Fibroblast of upper back skin (primary cell): ENCODE measurements around the gene IGFL1.
"Not testable (repeated sequence)": the region's sequence is repeated elsewhere in the genome, so short reads cannot be mapped to it uniquely, and the experiment has no call there.

ENCODE experiments used
- DNase-seq: peaks from one replicate; pipeline ENCODE4 v3.0.0-alpha.2; 2013

The IGFL1 gene

DNA sequence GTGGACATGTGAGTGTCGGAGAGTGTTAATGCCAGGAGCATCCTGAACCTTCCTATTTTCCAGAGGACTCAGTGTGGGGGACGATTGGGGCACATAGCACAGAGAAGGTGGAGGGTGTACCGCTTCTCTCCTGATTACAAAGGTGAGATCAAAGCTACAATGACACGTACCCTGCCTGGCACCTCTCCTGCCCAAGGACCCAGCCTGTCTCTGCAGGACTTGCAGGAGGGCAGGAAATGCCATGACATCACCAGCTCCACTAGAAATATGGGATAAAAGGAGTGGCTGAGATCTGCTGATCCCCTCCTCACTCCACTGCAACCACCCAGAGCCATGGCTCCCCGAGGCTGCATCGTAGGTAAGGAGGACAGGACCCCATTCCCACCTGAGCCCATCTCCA, at the start of gene IGFL1:
Gene IGFL1 (plus strand): TSS at position 301 of the 400 bp plus-strand sequence. CDS start 33 bp downstream, at position 334.
- no peak for DNase-seq

- DNase-seq, result peak; percentile 58
These were observed 48.7 kb upstream of the IGFL1 start for GRCh38 chr19:46180701-46181387.

DNA sequence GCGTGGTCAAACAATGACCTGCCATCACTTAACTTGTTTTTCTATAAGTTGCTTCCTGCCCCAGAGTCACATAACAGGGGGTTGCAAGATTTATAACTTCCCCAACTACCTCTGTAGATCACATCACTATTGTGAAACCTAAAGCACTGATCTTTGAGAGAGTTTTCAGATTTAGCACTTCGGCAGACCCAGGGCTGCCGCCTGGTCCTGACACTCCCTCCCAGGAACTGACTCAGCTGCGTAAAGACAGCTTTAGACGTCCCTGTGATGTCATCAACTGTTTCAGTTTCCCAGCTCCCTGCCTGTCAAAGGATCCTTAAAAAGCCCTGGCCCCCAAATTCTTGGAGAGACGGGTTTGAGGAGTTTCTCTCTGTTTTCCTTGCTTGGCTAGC, 48.2 kb upstream of the IGFL1 start:
- DNase-seq, result peak; percentile 49

DNA sequence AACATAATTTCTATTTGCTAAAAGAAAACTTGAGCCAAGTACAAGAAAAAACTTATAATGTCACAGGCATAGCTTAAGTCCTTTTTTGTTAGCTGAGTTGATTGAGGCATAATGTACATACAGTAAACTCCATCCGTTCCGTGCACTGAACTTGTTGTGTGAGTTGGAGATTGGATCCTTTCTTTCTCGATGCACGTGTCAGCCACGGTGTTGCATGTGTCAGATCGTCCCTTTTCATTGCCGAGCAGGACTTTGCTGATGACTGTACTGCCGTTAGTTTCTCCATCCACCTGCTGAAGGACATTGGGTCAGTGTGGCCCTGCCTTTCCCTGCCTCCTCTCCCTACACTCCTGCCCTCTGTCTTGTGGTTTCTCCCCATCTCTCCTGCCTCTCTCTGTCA, 47.1 kb upstream of the IGFL1 start:
- DNase-seq, result no peak

DNA sequence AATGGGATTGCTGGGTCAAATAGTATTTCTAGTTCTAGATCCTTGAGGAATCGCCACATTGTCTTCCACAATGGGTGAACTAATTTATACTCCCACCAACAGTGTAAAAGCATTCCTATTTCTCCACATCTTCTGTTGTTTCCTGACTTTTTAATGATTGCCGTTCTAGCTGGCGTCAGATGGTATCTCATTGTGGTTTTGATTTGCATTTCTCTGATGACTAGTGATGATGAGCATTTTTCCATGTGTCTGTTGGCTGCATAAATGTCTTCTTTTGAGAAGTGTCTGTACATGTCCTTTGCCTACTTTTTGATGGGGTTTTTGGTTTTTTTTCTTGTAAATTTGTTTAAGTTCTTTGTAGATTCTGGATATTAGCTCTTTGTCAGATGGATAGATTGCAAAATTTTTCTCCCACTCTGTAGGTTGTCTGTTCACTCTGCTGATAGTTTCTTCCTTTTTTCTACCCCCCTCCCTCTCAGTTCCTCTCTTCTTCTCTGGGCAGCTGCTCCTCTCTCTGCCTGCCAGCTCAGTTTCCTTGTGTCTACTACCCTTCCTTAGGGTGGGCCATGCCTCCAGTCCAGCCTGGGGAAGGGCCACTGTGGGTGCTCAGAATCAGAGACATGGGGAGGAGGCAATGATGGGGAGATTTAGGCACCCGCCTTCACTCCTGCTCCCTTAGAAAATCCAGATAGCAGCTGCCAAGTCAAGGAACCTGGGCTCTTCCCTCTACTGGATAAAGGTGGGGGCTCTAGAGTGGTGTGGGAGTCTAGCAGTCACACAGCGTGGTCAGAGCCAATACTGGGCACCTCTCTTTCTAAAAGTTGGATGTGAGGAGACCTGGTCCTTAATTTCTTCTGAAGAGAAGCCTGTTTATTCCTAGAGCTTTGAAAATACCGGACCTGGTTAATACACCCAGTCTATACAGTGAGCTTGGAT, 44.5 kb upstream of the IGFL1 start:
- peak; percentile 86 for DNase-seq

GRCh38 chr19:46186101-46186716, 43.3 kb upstream of the IGFL1 start:
- no peak for DNase-seq

DNA sequence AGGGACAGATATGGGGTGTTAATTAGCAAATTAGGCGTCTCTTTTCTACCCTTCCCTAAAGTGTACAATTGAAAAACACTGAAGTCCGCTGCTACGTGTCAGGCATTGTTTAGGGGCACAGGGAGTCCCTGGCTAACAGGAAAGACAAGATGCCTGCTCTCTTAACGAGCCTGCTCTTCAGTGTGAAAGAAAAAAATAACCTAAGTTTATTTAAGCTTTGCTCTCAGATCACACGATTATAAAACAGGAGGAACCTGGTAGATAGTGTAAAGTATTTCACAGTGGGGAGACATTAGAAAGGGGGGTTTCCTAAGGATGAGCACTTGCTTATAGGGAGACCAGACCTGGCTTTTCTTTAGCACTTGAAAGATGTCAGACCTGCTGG, 42.8 kb upstream of the IGFL1 start:
- DNase-seq, result no peak

DNA sequence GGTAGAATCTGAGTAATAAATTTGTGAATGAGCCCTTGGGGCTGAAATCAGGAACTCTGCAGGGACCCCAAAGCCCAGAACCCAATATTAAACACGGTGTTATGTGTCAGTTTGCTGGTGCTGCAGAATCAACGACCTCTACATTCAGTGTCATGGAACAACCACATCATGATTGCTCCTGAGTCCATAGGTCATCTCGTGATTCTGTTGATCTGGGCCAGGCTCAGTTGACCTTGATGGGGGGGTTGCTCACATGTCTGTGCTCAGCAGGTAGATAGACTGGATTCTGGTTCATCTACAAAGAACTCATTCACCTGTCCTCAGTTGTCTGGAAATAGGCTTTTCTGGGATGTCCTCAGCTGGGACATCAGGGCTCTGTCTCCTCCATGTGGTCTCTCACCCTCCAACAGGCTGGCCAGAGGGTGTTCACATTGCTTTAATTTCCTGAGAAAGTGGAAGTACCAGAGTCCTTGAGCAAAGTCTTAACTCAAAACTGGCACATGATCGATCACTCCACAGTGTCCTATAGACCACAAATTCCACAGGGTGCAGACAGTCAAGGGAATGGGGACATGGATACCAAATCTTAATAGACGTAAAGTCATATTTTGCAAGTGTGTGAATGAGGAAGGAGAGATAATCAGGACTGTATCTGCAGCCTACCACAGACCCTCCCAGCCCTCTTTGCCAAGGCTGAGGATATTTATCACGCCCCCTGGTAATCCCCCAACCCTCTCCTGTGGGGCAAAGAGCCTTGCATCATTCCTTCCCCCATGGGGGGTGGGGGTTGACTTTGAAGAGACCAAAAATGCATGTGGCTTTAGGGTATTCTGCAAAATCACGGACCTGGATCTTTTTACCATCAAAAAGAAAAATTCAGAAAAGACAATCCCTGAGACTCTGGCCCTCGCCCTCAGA, 39.3 kb upstream of the IGFL1 start:
- no peak for DNase-seq

DNA sequence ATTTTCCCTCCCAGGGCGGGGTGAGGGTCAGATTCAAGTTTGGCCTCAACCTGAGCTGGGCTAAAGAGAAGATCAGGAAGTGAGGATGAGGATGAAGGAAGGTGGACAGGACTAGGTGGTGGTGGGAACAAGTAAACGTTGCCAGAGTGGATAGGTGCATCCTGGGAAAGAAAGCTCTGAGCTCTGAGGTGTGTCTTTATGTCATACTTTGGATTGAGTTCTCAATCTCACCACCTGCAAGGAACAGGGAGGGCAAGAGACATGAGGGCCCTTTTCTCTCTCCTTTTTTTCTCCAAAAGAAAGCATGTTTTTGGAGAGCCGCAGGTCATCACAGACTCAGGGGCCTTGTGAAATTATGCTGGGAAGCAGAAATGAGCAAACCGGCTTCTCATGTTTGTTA, 38.2 kb upstream of the IGFL1 start:
- DNase-seq, result no peak

DNA sequence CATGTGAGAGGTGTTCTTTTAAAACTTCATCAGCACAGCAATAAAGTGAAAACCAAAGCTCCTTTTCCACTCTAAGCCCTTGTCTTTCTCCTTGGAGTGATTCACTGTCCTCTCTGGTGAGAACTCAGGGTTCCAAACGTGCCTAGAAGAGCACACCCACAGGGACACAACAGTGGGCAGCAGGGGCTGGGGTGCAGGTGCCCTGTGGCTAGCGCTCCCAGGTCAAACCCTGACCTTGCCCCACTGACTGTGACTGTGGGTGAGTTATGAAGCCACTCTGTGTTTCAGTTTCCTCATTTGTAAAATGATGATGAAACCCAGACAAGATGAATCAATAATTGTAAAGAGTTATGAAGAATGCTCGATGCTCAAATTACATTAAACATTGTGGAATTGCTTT, 37.6 kb upstream of the IGFL1 start:
- DNase-seq, result no peak

DNA sequence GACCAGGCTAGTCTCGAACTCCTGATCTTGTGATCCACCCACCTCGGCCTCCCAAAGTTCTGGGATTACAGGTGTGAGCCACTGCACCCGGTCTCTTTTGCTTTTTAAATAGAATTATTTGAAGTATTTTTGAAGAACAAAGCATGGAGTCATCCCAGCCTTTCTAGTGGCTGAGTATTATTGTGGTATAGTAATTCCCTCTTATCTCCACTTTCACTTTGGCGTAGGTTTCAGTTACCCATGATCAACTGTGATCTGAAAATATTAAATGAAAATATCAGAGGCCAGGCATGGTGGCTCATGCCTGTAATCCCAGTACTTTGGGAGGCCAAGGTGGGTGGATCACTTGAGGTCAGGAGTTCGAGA, 36.9 kb upstream of the IGFL1 start:
- DNase-seq, result not testable (repeated sequence)

- DNase-seq, result peak; percentile 65
These were observed 36.4 kb upstream of the IGFL1 start for GRCh38 chr19:46192992-46193650.

DNA sequence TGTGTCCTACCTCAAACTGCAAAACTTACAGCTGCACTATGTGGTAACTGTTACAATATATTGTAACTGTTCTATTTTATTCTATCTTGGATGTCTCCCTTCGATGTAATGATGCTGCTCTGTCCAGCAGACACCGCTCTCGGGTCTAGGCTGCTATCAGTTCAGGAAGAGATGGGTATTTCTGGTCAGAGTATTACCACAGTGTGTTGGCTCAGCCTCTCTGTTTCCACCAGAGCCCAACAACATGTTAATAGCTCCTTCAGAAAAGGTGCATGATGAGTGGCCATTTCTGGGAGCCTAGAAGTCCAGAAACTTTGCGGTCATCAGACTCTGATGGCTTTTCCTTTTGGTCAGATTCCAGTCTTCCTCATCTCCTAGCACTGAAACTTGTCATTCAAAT, 35.9 kb upstream of the IGFL1 start:
- DNase-seq, result no peak

- no peak for DNase-seq
These were observed 34.4 kb upstream of the IGFL1 start for GRCh38 chr19:46195104-46195503.

DNA sequence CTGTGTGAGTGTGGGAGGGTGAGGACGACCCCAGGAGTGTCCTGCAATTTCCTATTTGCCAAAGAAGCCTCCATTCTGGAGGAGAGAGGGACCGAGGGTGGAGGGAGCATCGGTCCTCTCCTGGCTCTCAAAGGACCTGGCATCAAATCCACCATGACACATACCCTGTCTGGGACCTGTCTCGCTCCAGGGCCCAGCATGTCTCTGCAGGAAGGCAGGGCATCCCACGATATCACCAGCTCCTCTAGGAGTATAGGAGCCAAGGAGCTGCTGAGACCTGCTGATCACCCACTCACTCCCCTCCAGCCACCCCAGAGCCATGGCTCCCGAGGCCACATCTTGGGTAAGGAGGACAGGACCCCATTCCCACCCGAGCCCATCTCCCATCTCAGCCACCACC, 33.6 kb upstream of the IGFL1 start:
- DNase-seq, result not testable (repeated sequence)

GRCh38 chr19:46196410-46197124, 33.0 kb upstream of the IGFL1 start:
- no peak for DNase-seq

- no peak for DNase-seq
These were observed 32.0 kb upstream of the IGFL1 start for GRCh38 chr19:46197314-46198070.

DNA sequence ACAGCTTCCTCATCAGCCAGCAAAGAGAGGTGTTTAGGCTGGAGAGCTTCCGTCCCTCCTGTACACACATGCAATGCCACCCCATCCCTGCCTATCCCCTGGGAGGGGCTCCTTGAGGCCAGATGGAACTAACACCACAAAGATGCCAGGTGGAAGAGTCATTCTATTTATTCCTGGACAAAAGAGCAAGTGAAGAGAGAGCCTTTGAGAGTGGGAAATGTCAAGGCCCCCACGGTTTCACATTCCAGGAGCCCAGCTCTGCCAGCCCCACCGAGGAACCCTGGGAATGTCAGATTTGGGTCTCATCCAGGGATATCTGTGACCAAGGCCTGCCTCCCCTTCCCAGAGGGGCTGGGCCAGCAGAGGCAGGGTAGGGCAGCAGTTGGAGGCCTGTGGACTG, 30.8 kb upstream of the IGFL1 start:
- DNase-seq, result no peak

GRCh38 chr19:46201454-46202310, 27.9 kb upstream of the IGFL1 start:
- DNase-seq, result no peak

DNA sequence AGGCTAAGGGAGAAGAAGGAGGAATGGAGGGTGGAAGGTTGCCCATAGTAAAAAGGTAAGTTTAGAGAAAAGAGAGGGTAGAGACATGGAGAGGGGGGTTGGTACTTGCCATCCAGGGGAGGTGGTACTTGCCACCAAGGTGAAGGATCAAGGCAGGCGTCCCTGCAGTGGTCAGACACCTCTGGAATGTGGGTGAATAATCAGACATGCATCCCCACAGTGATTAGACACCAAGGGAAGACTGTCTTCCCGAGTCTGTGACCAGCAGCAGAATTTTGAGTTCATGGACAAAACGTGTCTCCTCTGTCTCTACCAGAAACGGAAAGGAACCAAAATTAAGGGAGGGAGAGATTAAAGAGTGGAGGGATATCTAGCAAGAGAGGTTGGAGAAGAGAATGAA, 27.1 kb upstream of the IGFL1 start:
- DNase-seq, result no peak
